GM18517 (cell line): ENCODE measurements around the gene SNX9.

ENCODE experiments used
- ATAC-seq: cut with Tn5 transposase; IDR thresholded peaks from one replicate; pipeline ENCODE4 v1.9.1; 2021; ENCODE audit warnings: mild to moderate bottlenecking, moderate library complexity; ENCODE audit not compliant: unreplicated experiment

SNX9 gene

GRCh38 chr6:157989541-157990289 lies 166.7 kb downstream of the SNX9 start:
- no peak for ATAC-seq

- peak; percentile 55 for ATAC-seq
These were observed 167.4 kb downstream of the SNX9 start for GRCh38 chr6:157990321-157991066.

- no peak for ATAC-seq
These were observed 168.0 kb downstream of the SNX9 start for GRCh38 chr6:157991067-157991432.

- ATAC-seq, result no peak
These were observed 170.0 kb downstream of the SNX9 start for GRCh38 chr6:157993076-157993475.

- ATAC-seq, result no peak
These were observed 171.2 kb downstream of the SNX9 start for GRCh38 chr6:157994125-157994795.
